Measurements from ENCODE around the gene NF1.

Gene NF1

GRCh38 chr17:31052187-31052889 lies 42.4 kb upstream of the NF1 start:
- H3K27me3 Mint-ChIP-seq (ENCODE audit: low read depth), result no peaks in the 10 kb centered on the region
- no peak overlapping the region for H3K4me3 Mint-ChIP-seq
- H3K27ac Mint-ChIP-seq, result no peak overlapping the region
- TF ChIP-seq CTCF (IDR thresholded peaks at IDR 0.05; ENCODE audit: unreplicated experiment in 3 of 3), result no peak
- no peaks in the 10 kb centered on the region for H3K36me3 Mint-ChIP-seq (ENCODE audit: low read depth)
- peaks cover 5% of the 10 kb centered on the region for H3K9me3 Mint-ChIP-seq
- H3K4me1 Mint-ChIP-seq, result no peaks in the 10 kb centered on the region

GRCh38 chr17:31053071-31053470 lies 41.7 kb upstream of the NF1 start:
- H3K36me3 Mint-ChIP-seq (ENCODE audit: low read depth), result no peaks in the 10 kb centered on the region
- H3K27ac Mint-ChIP-seq, result no peak overlapping the region
- H3K27me3 Mint-ChIP-seq (ENCODE audit: low read depth), result no peaks in the 10 kb centered on the region
- H3K4me1 Mint-ChIP-seq, result no peaks in the 10 kb centered on the region
- no peak overlapping the region for H3K4me3 Mint-ChIP-seq
- TF ChIP-seq CTCF (IDR thresholded peaks at IDR 0.05; ENCODE audit: unreplicated experiment in 3 of 3), result no peak
- H3K9me3 Mint-ChIP-seq, result peaks cover 5% of the 10 kb centered on the region

- Mint-ChIP-seq H3K36me3 (ENCODE audit: low read depth) (no peaks in the 10 kb centered on the region), H3K4me3 (no peak overlapping the region), H3K4me1 (no peaks in the 10 kb centered on the region), H3K27me3 (ENCODE audit: low read depth) (no peaks in the 10 kb centered on the region), H3K27ac (no peak overlapping the region), H3K9me3 (peaks cover 5% of the 10 kb centered on the region)
- TF ChIP-seq CTCF (IDR thresholded peaks at IDR 0.05; ENCODE audit: unreplicated experiment in 3 of 3), result no peak
These were observed 40.0 kb upstream of the NF1 start for GRCh38 chr17:31054761-31055160.

- Mint-ChIP-seq H3K27ac (no peak overlapping the region), H3K9me3 (no peaks in the 10 kb centered on the region), H3K4me1 (no peaks in the 10 kb centered on the region), H3K27me3 (ENCODE audit: low read depth) (no peaks in the 10 kb centered on the region), H3K4me3 (no peak overlapping the region), H3K36me3 (ENCODE audit: low read depth) (no peaks in the 10 kb centered on the region)
- no peak for TF ChIP-seq CTCF (IDR thresholded peaks at IDR 0.05; ENCODE audit: unreplicated experiment in 3 of 3)
These were observed 35.8 kb upstream of the NF1 start for GRCh38 chr17:31058976-31059375.

GRCh38 chr17:31060791-31061550 lies 33.8 kb upstream of the NF1 start:
- H3K27ac Mint-ChIP-seq, result no peak overlapping the region
- TF ChIP-seq CTCF (IDR thresholded peaks at IDR 0.05; ENCODE audit: unreplicated experiment in 3 of 3), result no peak
- H3K9me3 Mint-ChIP-seq, result no peaks in the 10 kb centered on the region
- no peak overlapping the region for H3K4me3 Mint-ChIP-seq
- H3K27me3 Mint-ChIP-seq (ENCODE audit: low read depth), result no peaks in the 10 kb centered on the region
- no peaks in the 10 kb centered on the region for H3K4me1 Mint-ChIP-seq
- no peaks in the 10 kb centered on the region for H3K36me3 Mint-ChIP-seq (ENCODE audit: low read depth)

- Mint-ChIP-seq H3K4me3 (no peak overlapping the region), H3K36me3 (ENCODE audit: low read depth) (no peaks in the 10 kb centered on the region), H3K27ac (no peak overlapping the region), H3K4me1 (no peaks in the 10 kb centered on the region), H3K9me3 (no peaks in the 10 kb centered on the region), H3K27me3 (ENCODE audit: low read depth) (no peaks in the 10 kb centered on the region)
- no peak for TF ChIP-seq CTCF (IDR thresholded peaks at IDR 0.05; ENCODE audit: unreplicated experiment in 3 of 3)
These were observed 33.1 kb upstream of the NF1 start for GRCh38 chr17:31061678-31062077.
